Nucleus accumbens (tissue), 56 donors: ENCODE measurements around the gene TRIM16.
A peak's percentile ranks its signal among the peaks of the same experiment; 100 is the strongest.
"Not testable (repeated sequence)": the region's sequence is repeated elsewhere in the genome, so short reads cannot be mapped to it uniquely, and the experiment has no call there.

Experiments
- DNase-seq, 56 donors: peaks; one replicate each; lab custom pipeline; 2025; lab: John Stamatoyannopoulos, UW

TRIM16 gene

GRCh38 chr17:15683824-15684478 lies at the start of gene TRIM16:
Gene TRIM16 (minus strand): TSS chr17:15684311. CDS start chr17:15651609, 32,702 bp downstream.
- DNase-seq: peak in 53 of 56 donors; percentile 21 to 87 (median 70)

GRCh38 chr17:15733174-15733789 lies 49.2 kb upstream of the TRIM16 start:
- DNase-seq: not testable (repeated sequence)

- DNase-seq: not testable (repeated sequence)
Observed at GRCh38 chr17:15731900-15732299, 47.8 kb upstream of the TRIM16 start, which contains the start of gene TBC1D26. Gene TBC1D26 (plus strand): TSS chr17:15732283. CDS start chr17:15735349, 3,066 bp downstream.

GRCh38 chr17:15730535-15730934 lies 46.4 kb upstream of the TRIM16 start:
- DNase-seq: not testable (repeated sequence)

GRCh38 chr17:15716601-15717563 lies 32.8 kb upstream of the TRIM16 start:
- not testable (repeated sequence) for DNase-seq

GRCh38 chr17:15708879-15709278 lies 24.8 kb upstream of the TRIM16 start:
- not testable (repeated sequence) for DNase-seq

GRCh38 chr17:15704813-15705212 lies 20.7 kb upstream of the TRIM16 start:
- not testable (repeated sequence) for DNase-seq

- not testable (repeated sequence) for DNase-seq
Observed at GRCh38 chr17:15704239-15704638, 20.1 kb upstream of the TRIM16 start.

- not testable (repeated sequence) for DNase-seq
Observed at GRCh38 chr17:15699937-15700336, 15.8 kb upstream of the TRIM16 start.

GRCh38 chr17:15699413-15699924 lies 15.4 kb upstream of the TRIM16 start, which contains the start of gene ZNF286A:
Gene ZNF286A (plus strand): TSS chr17:15699752. CDS start chr17:15700330, 578 bp downstream.
- peak; percentile 77 to 100 (median 97) for DNase-seq

GRCh38 chr17:15698967-15699366 lies 14.9 kb upstream of the TRIM16 start:
- DNase-seq: not testable (repeated sequence)

GRCh38 chr17:15687494-15687893 lies 3.4 kb upstream of the TRIM16 start:
- DNase-seq: not testable (repeated sequence)

- DNase-seq: not testable (repeated sequence)
Observed at GRCh38 chr17:15683135-15683534, 976 bp downstream of the TRIM16 start.

- not testable (repeated sequence) for DNase-seq
Observed at GRCh38 chr17:15675991-15676390, 8.1 kb downstream of the TRIM16 start.

GRCh38 chr17:15674640-15675039 lies 9.5 kb downstream of the TRIM16 start:
- not testable (repeated sequence) for DNase-seq

- DNase-seq: not testable (repeated sequence)
Observed at GRCh38 chr17:15669526-15669925, 14.6 kb downstream of the TRIM16 start.

GRCh38 chr17:15663691-15664090 lies 20.4 kb downstream of the TRIM16 start:
- DNase-seq: no peak

- no peak for DNase-seq
Observed at GRCh38 chr17:15663176-15663575, 20.9 kb downstream of the TRIM16 start.

GRCh38 chr17:15662681-15663080 lies 21.4 kb downstream of the TRIM16 start:
- no peak for DNase-seq

- no peak for DNase-seq
Observed at GRCh38 chr17:15660077-15660476, 24.0 kb downstream of the TRIM16 start.
